ENCODE data around the gene MXI1.

DNA sequence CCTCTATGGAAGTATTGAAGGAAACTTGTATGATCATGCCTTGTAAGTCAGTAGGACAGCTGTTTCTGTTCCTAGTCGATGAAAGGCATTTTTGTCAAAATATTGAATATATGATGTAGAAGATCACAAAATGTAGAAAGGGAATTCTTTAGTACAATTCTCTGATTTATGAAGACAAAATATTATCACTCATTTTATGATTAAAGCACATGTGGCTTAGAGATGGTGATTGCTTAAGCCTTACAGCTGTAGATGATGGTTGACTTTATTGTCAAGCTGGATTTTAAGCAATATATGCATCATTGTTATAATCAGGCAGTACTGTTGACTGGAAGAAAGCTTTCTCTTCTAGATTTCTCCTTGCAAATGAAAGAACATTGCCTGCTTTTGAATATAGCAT, 26.4 kb downstream of the MXI1 start:
- TF ChIP-seq CTCF (conservative IDR thresholded peaks at IDR 0.05; ENCODE audit: low read depth in 2 of 2) (no peak), EZH2 (IDR thresholded peaks at IDR 0.05; ENCODE audit: low read depth, unreplicated experiment) (no peak), ZNF114 (CRISPR knock-in tag; IDR thresholded peaks at IDR 0.05) (no peak), POLR2AphosphoS5 (IDR thresholded peaks at IDR 0.05; ENCODE audit: low read depth) (no peak), EZH2phosphoT487 (IDR thresholded peaks at IDR 0.05; ENCODE audit: unreplicated experiment) (no peak)
- TF ChIP-seq, protein P1, sequence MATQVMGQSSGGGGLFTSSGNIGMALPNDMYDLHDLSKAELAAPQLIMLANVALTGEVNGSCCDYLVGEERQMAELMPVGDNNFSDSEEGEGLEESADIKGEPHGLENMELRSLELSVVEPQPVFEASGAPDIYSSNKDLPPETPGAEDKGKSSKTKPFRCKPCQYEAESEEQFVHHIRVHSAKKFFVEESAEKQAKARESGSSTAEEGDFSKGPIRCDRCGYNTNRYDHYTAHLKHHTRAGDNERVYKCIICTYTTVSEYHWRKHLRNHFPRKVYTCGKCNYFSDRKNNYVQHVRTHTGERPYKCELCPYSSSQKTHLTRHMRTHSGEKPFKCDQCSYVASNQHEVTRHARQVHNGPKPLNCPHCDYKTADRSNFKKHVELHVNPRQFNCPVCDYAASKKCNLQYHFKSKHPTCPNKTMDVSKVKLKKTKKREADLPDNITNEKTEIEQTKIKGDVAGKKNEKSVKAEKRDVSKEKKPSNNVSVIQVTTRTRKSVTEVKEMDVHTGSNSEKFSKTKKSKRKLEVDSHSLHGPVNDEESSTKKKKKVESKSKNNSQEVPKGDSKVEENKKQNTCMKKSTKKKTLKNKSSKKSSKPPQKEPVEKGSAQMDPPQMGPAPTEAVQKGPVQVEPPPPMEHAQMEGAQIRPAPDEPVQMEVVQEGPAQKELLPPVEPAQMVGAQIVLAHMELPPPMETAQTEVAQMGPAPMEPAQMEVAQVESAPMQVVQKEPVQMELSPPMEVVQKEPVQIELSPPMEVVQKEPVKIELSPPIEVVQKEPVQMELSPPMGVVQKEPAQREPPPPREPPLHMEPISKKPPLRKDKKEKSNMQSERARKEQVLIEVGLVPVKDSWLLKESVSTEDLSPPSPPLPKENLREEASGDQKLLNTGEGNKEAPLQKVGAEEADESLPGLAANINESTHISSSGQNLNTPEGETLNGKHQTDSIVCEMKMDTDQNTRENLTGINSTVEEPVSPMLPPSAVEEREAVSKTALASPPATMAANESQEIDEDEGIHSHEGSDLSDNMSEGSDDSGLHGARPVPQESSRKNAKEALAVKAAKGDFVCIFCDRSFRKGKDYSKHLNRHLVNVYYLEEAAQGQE (IDR thresholded peaks at IDR 0.05; ENCODE audit: unreplicated experiment): no peak

All from GM23338 (cell line).